NCI-H69 (cell line): ENCODE data around the gene HSD17B8.

Experiments used
- DNase-seq: peaks from one replicate; lab custom pipeline; 2025; lab: John Stamatoyannopoulos, UW

The HSD17B8 gene

DNA sequence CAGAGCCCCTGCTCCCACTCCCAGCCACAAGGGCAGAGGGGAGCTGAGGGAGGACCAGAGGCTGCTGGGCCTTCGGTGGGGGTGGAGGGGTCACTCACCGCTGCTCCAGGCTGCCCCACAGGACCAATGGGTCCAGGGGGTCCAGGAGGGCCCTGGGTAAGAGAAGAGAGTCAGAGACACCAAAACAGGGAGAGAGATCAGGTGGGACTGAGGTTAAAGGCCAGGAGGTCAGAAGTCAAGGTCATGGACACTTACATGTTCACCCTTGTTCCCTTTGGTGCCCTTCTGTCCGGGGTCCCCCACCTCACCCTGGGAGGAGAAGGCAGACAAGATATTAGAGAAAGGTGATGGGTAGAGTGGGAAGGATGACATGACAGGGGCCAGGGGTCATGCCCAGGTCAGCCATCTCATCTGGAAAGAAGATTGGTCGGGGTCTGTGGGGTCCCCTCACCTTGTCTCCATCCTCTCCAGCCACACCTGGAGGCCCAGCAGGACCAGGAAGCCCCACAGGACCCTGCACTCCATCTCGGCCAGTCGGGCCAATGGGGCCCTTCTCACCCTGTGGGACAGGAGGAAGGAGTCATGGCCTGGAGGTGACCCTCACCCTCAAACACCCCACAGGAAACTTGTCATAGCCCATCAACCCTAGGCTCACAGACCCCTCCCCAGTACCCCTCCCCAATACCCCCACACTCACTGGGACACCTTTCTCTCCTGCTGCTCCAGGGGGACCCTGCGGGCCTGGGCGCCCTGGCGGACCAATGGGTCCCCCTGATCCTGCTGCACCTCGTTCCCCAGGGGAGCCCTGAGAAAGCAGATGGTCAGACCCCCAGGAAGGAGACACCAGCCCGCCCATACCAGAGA lies 33.2 kb upstream of the HSD17B8 start:
- DNase-seq, result no peak

DNA sequence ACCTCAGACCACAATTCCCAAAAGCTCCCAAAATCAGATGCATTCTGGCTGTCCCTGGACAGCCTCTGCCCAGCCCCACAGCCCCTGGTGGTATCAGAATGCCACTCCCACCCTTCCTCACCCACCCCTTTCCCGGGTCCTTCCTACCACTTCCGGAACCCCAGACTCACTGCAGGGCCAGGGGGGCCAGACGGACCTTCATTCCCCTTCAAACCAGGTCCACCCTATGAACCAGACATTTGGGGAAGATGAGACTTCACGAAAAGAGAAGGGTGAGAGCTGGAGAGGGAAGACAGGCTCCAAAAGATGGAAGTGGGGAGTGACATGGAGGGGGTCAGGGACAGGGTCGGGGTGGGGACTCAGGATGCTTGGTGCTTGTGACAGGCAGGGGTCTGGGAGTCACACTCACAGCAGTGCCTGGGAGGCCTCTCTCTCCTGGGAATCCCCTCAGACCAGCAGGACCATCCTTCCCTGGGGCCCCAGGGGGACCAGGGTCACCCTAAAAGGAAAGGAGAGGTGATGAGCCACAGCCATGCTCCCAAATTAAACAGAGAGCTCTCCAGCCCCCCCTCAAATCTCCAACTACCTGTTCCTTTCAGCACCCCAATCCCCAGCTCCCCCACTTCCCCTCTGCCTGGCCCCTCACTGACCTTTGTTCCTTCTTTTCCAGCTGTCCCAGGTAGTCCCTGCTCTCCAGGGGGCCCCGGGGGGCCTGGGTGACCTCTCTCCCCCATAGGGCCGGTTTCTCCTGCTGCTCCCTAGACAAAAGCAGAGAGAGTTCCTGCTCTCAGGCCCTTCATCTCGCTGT lies 32.4 kb upstream of the HSD17B8 start:
- DNase-seq, result no peak

DNA sequence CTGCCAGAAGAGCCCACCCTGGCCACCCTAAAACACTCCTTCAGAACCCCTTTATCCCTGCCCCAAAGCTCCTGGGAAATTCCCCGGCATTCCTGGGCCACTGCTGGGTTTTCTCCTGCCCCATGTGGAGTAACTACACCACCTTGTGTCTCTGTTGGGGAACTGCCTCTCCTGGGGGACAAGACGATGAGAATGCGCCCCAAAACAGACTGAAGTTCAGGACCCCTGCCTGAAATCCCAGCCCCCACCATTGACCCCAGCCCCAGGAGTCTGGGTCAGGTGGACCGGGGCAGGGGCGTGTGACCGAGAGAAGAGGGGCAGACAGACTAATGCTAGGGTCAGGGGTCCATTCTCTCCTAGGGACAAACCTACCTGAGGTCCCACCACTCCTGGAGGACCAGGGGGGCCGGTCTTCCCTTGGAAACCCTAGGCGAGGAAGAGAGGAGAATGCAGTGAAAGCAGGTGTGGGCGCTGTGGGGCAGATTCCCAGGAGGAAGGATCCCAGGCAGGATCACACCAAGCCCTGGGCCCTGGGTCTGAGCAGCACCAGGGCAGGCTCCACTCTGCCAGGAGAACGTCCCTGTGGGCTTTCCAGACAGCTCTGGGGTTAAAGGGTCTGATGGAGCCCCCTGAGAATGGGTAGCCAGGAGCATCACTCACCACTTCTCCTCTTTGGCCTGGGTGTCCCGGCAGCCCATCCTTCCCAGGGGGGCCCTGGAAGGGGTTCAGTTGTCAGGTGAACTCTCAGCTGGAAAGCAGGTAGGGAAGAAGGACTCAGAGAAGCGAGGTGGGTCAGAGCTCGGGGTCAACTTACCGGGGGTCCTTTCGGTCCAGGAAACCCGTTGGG lies 31.5 kb upstream of the HSD17B8 start:
- DNase-seq, result peak; percentile 31

DNA sequence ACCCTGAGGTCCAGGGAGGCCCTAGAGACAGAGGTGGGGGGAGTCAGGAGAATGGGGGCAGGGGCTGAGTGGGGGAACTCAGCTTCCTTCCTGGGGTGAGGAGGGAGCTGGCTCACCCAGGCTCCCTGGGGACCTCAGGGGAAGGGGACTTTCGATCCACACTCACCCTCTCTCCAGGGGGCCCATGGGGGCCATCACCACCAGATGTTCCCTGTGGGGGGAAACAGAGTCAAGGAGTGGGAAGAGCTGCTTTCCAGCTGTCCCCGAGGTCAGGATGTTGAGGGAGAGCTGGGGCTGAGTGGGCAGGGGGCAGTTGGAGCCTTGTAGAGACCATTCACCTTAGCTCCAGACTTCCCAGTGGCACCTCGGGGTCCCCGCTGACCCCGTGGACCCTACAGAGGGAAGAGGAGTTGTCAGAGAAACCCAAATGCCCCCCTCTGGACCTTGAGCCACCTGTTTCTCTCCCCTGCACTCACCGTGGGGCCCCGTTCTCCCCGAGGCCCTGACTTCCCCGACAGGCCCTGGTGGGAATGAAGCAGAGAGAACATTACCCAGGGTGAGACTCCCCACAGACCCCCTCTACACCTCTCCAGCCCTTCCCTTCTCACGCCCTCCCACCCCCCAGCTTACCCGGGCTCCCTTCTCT lies 30.8 kb upstream of the HSD17B8 start:
- no peak for DNase-seq

DNA sequence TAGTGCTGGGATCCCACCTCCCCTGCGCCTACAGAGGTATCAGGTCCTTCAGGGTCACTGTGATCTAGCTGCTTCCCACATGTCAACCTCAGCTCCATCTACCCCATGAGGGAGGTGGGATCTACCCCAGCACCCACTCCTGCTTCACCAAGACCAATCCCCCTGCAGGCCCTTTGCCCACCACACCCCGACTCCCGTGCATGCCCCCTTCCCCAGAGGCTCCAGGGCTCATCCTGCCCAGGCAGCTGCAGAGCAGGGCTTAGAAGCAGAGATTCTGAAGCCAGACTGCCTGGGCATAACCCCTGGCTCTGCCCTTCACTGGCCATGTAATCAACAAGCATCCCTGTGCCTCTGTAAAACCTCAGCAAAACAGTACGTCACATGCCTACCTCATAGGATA lies 29.7 kb upstream of the HSD17B8 start:
- no peak for DNase-seq

DNA sequence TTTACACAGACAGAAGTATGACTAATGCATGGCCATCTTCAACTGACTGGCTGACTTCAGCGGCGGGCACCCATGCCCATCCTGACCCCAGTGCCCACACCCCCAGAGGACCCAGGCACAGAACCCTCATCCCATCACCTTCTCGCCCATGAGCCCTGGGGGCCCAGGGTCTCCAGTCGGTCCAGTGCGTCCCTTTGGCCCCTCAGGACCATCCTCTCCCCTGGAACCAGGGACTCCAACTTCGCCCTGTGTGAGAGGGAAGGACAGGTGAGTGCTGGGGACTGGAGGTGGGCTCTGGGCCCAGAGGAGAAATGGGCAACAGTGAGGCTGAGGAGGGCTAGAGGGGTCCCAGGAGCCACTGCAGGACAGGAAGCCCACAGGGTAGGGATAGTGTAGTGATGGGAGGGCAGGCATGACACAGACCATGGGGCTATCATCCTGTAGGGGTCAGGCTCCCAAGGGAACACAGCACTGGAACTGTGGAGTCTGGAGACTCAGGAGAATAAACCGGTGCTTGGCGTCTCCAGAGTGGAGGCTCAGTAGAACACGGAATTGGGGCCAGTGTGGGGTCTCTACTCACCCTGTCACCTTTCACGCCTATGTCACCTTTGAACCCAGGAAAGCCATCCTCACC lies 28.9 kb upstream of the HSD17B8 start:
- DNase-seq, result no peak

DNA sequence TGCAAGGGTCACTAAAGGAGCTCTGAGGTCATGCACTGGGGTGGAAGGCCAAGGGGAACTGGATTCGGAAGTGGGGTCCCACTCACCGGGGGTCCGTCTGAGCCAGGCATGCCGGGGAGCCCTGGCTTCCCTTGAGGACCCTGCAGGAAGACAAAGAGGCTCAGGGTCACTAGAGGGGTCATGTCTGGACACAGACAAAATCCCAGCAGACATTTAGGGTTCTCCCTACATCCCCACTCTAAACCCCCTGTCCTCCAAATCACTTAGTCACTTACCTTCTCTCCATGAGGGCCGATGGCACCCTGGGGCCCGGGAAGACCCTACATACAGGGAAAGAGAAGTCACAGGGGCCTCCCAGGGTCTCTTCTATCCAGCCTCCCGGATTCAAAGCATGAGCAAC lies 27.5 kb upstream of the HSD17B8 start:
- DNase-seq, result no peak

DNA sequence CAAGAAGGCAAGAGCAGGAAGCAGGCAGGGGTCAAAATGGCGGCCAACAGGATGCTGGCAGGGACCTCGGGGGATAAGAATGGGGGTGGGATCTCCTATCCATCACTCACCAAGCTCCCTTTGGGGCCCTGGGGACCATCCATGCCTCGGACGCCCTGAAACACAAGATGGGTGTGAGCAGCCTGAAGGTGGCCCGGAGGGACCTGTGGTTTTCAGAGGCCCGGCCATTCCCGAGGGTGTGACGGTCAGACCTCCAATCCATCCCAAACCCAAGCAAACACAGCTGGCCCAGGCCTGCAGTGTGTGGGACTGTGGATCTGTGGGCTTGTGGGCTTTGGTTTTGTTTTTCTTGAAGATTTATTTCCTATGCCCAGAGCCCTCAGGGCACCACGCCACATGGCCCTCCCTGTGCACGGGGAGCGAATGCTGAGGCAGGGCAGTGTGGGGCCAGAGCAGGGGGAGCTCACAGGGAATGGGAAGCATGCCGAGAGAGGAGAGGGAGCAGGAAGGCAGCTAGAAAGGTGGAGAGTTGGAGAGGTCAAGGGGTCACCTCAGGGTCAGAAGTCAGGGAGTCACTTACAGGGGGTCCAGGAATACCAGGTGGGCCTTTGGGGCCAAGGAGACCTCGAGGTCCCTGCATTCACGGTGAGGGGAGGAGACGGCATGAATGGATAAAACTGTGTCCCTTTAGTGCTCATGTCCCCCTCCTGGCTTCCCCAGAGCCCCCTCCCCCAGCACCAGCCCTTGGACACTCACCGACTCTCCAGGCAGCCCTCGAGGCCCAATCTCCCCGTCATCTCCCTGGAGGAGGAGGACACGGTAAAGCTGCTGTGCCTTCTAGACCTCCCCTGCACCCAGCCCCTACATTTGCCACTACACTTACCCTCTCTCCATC lies 26.7 kb upstream of the HSD17B8 start:
- DNase-seq, result no peak

DNA sequence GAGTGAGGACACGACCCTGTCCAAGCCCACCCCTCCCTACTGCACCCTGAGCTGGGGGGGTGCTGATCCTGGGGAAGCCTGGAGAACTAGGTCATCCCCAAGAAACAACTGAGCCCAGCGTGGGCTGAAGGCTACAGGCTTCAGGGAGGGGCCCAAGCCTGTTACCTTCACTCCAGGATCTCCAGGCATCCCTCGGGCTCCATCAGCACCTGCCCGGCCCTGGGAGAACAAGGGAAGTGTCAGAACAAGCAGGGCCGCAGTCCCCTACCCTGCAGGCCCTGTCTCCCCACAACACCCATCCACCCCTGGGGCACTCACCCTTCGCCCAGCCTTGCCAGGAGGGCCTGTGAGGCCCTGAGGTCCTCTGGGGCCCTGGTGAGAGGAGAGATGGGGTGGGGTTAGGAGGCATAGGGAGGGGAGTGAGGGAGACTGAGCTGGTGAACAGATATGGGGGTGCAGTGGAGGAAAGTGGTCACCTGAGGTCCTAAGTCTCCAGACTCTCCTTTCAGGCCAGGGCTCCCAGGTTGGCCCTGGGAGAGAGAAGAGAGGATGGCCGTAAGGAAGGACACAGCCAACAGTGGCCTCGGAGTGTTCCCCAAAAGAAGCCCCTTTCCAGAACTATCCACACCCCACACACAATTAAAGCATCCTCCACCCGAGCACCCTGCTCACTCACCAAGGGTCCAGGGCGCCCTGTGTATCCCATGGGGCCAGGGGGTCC lies 25.5 kb upstream of the HSD17B8 start:
- no peak for DNase-seq

DNA sequence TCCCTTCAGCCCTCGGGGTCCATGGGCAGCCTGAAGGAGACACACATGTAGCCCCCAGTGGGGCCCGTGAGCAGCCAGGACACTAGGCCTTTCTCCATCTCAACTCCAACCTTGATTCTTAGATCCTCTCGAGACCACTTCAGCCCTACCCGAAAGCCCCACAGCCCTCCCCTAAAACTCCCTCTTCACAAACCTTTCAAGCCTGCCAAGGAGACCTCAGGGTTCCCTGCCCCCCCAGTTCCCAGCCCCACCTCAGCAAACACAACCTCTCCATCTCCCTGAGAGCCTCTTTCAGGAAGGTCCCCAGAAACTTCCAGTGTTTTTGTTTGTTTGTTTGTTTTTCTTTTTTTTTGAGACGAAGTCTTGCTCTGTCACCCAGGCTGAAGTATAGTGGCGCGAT lies 23.3 kb upstream of the HSD17B8 start:
- no peak for DNase-seq

DNA sequence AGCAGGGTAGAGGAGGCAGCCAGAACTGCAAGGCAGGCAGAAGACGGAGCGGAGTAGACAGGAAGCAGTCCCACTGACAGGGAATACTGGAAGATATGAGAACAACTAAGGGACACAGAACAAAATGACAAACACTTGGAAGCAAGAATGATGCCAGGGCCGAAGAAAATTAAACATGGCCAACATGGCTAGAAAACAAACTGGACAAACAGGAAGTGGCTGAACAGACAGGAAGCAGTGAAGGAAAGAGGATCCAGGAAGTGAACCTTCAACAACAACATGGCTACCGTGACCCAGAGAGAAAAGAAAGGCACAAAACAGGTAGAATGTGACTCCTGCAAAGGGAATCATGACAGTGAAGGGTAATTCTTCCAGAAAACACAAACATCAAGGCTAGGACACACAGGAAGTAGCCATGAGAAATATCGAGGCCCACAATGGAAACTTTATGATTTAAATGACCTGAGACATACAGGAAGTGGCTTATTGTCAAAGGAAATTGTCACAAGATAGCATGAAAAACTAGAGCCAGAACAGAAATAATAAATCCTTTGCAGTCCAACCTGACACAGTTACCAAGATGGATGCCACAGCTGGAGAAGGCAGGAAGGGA lies 21.3 kb upstream of the HSD17B8 start:
- no peak for DNase-seq

DNA sequence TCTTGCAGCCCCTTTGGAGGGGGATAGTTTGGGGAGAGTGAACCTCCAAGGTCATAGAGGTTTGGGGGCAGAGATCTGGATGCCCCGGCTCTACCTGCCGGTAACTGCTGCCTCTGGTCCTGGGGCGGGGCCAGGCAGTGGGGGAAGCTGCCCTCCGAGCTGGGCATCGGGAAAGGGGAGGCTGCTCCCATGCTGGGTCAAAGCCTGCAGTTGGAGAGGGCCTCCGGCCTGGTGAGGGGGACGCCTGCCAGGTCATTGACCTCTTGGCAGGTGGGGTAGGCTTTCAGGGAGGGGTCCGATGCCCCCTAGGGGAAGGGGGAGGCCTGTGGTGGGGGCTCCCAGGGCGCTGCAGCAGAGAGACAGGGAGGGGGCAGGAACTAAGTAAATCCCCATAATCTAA lies 19.3 kb upstream of the HSD17B8 start:
- no peak for DNase-seq

DNA sequence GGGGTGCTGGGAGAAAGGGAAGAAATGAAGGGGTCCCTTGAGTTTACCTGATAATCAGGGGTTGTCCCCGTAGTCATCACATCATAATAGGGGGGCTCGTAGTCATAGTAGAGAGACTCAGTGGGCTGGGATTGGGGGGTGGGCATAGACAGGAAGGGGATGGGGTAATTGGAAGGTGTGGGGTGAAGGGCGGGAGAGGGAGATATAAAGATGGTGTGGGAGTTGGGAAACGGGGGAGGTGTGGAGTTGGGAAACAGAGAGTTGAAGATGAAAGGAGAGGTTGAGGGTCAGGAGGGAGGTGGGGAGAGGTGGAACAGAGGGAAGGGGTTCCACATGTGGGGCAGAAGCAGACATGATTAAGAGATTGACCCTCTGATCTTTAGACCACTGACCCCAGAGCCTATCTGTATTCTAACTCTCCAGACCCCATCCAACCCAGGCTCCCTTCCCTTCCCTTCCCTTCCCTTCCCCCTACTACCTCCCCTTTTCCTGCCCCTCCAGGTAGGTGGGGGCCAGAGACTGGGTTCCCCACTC lies 18.7 kb upstream of the HSD17B8 start:
- DNase-seq, result no peak

DNA sequence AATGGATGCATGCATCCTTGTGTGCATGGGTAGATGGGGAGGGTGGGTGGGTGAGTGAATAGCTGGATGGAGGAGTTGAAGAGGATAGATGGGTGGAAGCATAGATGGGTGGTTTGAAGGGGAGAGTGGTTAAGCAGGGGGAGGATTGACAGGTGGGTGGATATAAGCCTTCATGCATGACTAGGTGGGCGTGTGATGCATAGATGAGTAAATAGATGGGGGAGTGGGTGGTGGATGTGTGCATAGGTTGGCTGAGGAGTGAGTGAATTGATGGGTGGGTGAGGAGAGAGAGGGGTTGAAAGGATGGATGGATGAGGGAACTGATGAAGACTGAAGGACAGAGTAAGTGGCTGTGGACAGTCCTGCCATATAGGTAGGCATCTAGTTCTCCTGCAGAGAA lies 16.6 kb upstream of the HSD17B8 start:
- DNase-seq, result no peak

DNA sequence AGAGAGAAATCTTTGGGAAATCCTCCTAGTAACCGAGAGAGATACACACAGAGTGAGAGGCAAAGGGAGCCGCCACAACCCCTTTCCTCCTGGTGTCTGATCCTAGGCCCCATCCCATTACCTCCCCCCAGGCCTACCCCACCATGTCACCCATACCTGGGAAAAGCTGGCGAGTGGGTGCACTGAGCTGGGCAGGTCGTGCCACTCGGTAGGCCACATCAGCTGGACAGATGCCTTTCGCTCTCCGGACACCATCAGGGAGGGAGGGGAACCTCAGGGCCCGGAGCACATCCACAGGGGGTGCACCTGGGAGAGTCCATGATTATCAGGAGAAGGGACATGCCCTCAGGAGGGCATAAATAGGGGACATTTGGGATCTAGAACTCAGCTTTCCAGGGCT lies 15.3 kb upstream of the HSD17B8 start:
- no peak for DNase-seq

DNA sequence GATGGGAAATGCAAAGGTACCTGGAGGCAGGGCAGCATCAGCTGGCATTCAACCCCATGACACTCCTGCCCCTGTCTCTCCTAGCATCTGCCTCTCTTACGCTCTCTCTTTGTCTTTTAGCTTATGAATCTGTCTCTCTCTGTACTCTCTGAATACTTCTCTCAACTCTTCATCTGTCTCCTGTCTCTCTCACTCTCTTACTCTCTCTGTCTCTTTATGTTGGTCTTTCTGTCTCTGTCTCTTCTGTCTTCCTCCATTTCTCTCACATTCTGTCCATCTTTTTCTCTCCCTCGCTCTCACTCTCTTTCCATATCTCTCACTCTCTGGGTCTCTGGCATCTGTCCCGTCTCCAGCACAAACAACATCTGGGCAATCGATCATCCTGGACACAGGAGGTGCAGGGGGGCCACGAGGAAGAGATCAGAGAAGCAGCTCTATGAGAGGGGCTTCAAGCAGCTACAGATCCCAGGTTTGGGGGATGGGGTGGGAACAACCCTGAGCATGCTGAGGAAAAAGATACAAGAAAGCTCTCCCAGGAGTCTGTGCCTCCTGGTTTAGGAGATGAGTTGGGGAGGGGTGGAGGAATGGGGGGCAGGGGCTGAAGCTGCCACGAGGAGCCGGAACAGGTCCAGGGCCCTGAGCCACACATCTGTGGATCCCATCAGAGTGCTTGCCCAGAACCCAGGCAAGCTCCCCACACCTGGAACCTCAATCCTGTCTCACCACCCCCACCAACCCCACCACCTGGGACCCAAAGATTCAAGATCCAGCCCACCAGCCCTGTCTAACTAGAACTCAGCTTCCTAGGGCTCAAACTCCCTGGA lies 14.6 kb upstream of the HSD17B8 start:
- no peak for DNase-seq

DNA sequence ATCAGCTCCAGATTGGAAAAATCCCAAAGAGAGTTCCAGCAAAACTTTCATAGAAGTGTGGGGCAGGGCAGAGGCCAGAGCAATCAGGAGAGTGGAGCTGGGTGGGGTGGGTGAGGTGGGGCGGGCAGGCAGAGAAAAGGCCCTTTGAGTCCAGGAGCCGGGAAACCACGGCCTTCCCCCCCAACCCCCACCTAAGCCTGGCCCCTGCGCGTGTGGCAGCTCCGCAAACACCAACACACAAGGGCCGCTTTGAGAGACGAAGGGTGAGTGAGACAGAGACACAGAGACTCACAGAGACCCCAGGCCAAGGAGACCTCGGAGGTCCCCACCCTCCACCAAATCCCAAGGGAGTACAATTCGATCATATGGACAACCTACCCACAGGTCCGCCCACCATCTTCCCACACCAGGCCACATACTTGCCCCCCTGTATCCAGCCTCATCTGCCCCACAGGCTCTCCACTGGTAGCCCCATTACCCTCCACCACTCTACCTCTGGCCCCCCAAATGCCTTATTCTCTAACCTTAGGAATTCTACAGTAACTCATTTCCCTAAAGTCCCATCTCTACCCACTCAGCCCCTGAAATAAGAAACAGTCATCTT lies 13.8 kb upstream of the HSD17B8 start:
- no peak for DNase-seq
